Activated effector memory CD4-positive, alpha-beta T cell treated with Interleukin-2 at 50 U/mL for 16 hours (primary cell): ENCODE measurements around the gene RAB29.
"Not testable (repeated sequence)": the region's sequence is repeated elsewhere in the genome, so short reads cannot be mapped to it uniquely, and the experiment has no call there.

Experiments used
- DNase-seq: peaks from one replicate; pipeline ENCODE4 v3.0.0-alpha.2; 2020

The RAB29 gene, protein sequence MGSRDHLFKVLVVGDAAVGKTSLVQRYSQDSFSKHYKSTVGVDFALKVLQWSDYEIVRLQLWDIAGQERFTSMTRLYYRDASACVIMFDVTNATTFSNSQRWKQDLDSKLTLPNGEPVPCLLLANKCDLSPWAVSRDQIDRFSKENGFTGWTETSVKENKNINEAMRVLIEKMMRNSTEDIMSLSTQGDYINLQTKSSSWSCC

GRCh38 chr1:205775015-205775716 is at the start of gene RAB29:
Gene RAB29, minus strand, starts transcription at chr1:205775482. Its CDS starts 526 bp downstream, at chr1:205774956.
- peak; percentile 81 for DNase-seq

GRCh38 chr1:205824180-205824579 is 48.9 kb upstream of the RAB29 start:
- DNase-seq, result no peak

GRCh38 chr1:205823260-205823659 is 48.0 kb upstream of the RAB29 start:
- DNase-seq, result not testable (repeated sequence)

DNA sequence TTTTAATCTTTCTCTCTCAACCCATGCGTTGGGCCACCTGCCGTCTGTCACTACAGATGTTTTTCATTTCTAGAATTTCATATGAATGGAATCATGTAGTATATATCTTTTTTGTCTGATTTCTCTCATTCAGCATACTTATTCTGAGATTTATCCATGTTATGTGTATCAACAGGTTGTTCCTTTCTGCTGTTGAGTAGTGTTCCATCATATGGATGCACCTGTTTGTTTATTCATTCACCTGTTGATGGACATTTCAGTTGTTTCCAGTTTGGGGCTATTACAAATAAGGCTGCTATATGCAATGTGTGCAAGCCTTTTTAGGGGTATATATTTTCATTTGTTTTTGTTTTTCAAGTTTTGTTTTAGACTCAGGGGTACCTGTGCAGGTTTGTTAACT is 47.1 kb upstream of the RAB29 start:
- DNase-seq, result no peak

- no peak for DNase-seq
Observed at GRCh38 chr1:205817988-205818387, 42.7 kb upstream of the RAB29 start.

DNA sequence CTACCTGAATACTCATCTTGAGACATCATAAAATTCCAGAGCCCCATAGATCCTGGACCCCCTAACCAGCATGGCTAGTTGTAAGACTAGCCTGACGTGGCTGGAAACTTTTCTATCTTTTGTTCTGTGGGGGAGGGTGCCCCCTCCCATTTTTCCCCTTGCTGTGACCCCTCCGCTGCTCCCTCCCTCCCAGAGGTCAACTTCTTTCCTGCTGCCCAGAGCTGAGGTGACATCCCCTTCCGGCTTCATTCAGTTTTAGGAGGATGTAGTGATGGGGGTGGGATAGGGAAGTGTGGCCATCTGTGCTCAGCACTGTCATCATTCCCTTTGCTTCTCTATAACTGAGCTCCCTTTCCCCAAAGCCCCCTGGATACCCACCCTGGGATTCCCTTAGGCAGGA is 42.1 kb upstream of the RAB29 start:
- no peak for DNase-seq

GRCh38 chr1:205813755-205814058 is 38.4 kb upstream of the RAB29 start:
- no peak for DNase-seq

DNA sequence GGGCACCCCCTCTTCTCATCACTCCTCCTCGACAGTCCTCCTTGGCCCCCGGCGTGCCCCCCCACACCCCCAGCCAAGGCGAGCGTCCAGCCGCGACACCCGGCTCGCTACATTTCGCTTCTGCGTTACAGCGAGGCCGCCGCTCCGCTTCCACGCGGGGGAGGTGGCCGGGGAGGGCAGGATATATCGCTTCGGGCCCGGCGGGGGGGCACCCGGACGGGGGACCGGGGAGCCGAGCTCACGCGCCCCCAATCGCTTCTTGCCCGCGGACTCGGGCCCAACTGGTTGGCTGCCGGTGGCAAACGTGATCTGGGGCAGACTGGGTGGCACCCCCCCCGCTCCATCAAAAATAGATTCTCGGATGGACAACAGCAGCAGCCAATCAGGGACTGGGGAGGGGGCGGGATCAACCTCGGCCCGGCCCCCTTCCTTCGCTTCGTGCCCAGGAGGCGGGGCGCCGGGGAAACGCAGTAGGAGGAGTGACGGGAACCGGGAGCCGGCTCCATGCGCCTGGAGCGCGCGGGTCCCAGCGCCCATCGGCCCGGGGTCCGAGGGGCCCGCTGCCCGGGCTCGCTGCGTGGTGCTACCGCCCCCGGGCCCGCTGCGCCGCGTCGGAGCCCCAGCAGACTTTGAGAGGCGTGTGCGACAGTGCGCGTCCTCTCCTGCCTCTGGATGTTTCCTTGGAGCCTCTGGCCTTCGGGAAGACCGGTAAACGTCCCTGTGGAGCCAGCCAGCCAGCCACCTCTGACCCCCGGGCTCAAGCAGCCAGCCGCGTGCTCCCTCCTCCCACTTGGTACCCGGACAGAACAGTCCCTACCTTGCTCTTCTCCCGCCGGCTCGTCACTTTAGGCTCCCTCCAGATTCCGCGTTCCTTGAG is 37.8 kb upstream of the RAB29 start, which contains the start of gene SLC41A1:
Gene SLC41A1, minus strand, starts transcription at position 321 of the 877 bp plus-strand sequence. CDS start 2,757 bp downstream, outside the sequence.
- peak; percentile 89 for DNase-seq

DNA sequence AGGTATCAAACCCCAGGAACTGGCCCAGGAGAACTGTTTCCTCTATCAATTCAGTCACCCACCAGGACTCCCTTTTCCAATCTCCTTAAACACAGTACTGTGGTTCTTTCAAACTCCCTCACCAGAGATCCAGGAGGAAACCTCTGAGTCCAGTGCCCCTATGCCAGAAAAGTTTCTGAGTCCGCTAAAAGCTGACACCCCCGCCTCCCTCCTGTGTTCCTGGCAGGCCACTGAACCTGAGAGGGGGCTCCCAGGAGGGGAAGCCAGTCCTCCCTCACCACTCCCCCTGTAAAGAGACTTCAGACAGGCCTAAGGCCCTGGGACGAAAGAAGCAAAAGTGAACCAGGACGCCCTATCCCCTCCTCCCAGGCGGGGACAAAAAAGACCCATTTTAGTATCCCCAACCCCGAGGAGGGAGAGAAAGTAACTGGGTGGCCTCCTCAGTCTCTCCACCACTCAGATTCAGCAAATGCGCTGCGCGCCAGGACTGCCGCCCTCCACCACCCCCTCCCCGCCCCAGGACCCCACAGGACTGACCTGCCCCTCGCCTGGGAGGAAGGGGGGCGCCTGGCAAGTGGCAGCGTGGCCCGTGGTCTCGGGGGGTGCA is 37.1 kb upstream of the RAB29 start:
- DNase-seq, result no peak

GRCh38 chr1:205811660-205812059 is 36.4 kb upstream of the RAB29 start:
- DNase-seq, result no peak

DNA sequence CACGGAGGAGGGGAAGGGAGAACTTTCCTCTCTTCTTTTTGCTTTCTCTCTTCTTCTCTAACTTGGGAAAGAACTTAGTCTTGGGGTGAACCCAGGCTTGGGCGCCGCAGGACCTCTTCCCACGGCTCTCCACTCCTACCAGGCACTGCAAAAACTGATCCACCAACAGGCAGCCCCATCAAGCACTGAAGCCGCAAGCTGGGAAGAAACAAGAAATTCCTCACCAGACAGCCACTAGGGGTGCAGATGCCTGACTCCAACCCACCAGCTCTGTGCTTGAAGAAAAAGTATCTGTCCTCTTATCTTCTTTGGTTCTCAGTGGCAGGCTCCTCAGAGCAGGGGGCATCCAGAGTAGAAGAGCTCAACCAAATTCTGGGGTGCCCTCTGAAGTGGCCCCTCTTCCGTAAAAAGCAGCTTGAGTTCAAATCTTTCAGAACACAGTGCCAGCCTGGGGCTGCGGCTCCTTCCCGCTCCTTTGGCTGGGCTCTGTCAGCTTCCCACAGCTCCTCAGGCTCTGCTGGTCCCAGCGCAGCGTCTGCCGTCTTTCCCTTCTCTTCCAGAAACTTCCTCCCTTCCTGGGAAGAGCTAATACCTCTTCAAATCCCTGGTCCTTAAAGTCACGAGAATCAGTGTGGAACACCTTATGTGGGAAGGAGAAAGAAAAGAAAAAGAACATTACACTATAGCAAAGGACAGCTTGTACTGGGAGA is 35.3 kb upstream of the RAB29 start:
- no peak for DNase-seq

DNA sequence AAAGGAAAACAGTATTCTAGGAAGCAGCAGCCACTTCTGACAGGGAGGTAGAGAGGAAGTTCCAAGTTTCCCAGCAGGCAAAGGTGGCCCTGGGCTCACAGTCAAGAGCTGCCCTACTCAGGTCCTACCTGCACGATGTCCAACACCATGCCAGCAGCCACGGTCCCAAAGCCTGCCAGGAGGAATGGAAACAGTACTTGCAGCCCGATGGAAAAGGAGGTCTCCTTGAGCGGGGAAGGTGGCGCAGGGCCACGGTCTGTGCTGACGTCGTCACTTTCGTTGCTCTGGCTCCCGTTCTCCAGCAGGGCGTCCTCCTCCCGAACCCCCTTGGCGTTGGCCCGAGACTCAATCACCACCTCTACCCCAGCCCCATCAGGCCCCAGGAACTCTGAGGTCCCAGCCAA is 34.7 kb upstream of the RAB29 start:
- DNase-seq, result no peak

DNA sequence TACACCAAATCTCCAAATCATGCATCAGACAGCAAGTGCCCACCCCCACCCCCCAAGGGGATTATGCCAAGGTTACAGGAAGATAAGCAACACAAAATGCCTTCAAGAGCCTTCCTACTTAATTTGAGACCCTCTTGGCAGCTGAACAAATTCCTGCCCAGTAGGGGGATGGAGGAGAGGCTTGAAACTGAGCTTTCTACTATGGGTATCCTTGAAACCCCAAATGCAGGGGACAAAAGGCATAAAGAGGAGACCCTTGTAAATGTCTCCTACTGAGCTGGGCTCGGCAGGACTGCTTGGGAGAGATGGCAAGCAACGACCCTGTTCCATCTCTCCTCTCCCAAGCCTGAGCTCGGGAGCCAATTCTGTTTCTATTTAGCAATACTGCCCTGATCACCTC is 34.2 kb upstream of the RAB29 start:
- no peak for DNase-seq

- no peak for DNase-seq
Observed at GRCh38 chr1:205805082-205805711, 29.9 kb upstream of the RAB29 start.

- DNase-seq, result no peak
Observed at GRCh38 chr1:205804605-205805004, 29.3 kb upstream of the RAB29 start.

GRCh38 chr1:205803986-205804385 is 28.7 kb upstream of the RAB29 start:
- DNase-seq, result no peak

DNA sequence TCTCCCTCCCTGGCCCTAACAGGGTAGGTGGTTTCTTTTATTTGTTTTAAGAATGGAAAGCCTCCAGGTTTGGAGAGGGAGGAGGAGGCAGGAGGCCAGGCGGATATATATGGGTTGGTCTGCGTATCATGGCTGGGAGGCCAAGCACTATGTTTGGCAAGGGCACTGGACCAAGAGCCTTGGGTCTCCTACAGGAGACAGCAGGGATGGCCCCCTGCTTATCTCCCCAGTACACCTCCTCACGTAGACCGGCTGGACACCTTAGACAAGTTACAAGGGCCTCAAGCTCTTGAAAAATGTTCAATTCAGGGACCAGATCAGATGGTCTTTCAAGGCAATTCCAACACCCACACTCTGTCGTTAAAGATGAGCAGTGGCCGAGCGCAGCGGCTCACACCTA is 26.8 kb upstream of the RAB29 start:
- DNase-seq, result no peak

DNA sequence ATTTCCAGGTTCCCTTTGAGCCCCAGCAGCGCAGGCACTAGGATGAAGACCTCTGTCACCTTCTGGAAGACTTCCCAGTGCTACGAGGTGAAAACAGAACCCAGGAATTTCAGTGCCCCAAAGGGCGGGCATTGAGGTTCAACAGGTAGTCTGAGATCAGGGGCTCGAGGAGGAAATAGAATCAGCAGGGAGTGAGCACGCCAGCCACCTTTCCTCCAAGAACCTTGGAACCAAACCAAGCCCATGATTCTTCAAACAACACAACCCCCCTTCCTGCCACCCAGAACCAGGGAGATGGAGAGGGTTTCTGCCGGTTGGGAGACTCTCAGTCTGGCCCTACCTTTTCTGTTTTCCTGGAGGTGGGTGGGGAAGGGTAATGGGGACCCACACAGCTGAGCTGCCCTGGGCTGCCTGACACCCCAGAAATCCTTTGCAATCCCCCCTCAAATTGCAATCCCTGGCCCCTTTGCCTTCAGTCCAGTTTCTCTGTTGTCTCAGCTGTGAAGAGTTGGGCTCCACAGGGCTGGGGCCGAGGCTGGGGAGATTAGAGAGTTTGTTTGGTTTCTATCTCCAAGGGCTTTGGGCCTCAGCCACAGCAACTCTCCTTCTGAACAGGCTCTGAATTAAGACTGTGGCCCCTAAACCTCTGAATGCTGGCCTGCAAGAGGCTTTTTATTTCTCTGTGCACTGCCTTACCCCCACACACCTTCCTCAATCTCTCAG is 25.9 kb upstream of the RAB29 start:
- DNase-seq, result no peak

DNA sequence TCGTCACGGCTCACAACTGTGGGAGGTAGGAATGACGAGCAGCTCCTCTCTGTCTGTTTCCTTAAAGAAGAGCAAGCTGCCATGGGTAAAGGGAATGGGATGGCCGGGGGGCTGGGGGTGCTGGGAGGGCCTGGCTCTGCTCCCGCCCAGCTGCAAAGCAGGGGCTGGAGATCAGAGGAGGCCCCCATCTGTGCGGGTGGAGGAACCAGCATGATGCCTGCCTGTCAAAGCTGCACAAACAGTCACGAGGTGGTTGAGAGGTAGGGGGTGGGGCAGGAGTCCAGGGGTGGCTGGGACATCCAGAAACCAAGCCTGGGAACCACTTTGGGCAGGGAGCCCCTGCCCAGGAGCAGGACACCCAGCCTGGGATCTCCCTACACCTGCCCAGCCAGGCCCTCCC is 25.1 kb upstream of the RAB29 start:
- no peak for DNase-seq

- no peak for DNase-seq
Observed at GRCh38 chr1:205798577-205798976, 23.3 kb upstream of the RAB29 start.

DNA sequence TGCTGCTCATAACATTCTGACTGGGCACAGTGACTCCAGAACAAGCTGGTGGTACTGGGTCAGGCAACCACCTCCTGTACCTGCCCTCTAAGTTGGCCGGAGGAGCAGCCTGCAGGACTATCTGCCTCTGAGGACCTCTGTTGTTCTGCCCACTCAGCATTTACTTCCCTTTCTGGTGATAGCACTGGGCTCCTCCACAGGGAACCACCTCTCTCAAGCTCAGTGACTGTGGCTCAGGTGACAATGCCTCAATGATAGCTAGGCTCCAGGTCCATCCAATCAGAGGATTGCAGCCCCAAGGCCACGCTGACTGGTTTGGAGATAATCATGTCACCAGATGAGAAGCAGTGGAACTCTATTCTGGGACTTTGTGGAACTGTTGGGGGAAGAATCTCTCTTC is 21.9 kb upstream of the RAB29 start:
- no peak for DNase-seq
